Embryonic facial prominence (tissue), 1 donor: ENCODE results near the gene GSG1L.
"Not testable (repeated sequence)": the region's sequence is repeated elsewhere in the genome, so short reads cannot be mapped to it uniquely, and the experiment has no call there.

Source experiments
- DNase-seq: peaks from one replicate; pipeline ENCODE4 v3.0.0-alpha.2; 2016; ENCODE audit errors: extremely low spot score

GSG1L gene

GRCh38 chr16:27950206-27950887 is 113.2 kb downstream of the GSG1L start:
- DNase-seq, result no peak

GRCh38 chr16:27947696-27948095 is 115.8 kb downstream of the GSG1L start:
- DNase-seq, result no peak

GRCh38 chr16:27945233-27945973 is 118.1 kb downstream of the GSG1L start:
- no peak for DNase-seq

- no peak for DNase-seq
These were observed 119.7 kb downstream of the GSG1L start for GRCh38 chr16:27943766-27944165.

- not testable (repeated sequence) for DNase-seq
These were observed 121.4 kb downstream of the GSG1L start for GRCh38 chr16:27942071-27942470.

- no peak for DNase-seq
These were observed 128.4 kb downstream of the GSG1L start for GRCh38 chr16:27935076-27935475.

- DNase-seq, result no peak
These were observed 130.9 kb downstream of the GSG1L start for GRCh38 chr16:27932542-27933135.

- DNase-seq, result no peak
These were observed 133.7 kb downstream of the GSG1L start for GRCh38 chr16:27929818-27930217.

GRCh38 chr16:27928542-27928941 is 135.0 kb downstream of the GSG1L start:
- DNase-seq, result no peak

GRCh38 chr16:27927266-27927901 is 136.1 kb downstream of the GSG1L start:
- DNase-seq, result no peak

GRCh38 chr16:27925612-27926011 is 137.9 kb downstream of the GSG1L start:
- no peak for DNase-seq

- no peak for DNase-seq
These were observed 138.9 kb downstream of the GSG1L start for GRCh38 chr16:27924411-27925118.

GRCh38 chr16:27923751-27924150 is 139.8 kb downstream of the GSG1L start:
- no peak for DNase-seq

- no peak for DNase-seq
These were observed 141.1 kb downstream of the GSG1L start for GRCh38 chr16:27922433-27922832.

- no peak for DNase-seq
These were observed 142.4 kb downstream of the GSG1L start for GRCh38 chr16:27921134-27921533.

GRCh38 chr16:27920391-27920891 is 143.1 kb downstream of the GSG1L start:
- DNase-seq, result no peak

GRCh38 chr16:27918755-27919154 is 144.8 kb downstream of the GSG1L start:
- no peak for DNase-seq

- DNase-seq, result no peak
These were observed 145.6 kb downstream of the GSG1L start for GRCh38 chr16:27917949-27918348.

GRCh38 chr16:27911486-27911885 is 152.0 kb downstream of the GSG1L start:
- DNase-seq, result no peak

- no peak for DNase-seq
These were observed 156.0 kb downstream of the GSG1L start for GRCh38 chr16:27907457-27907972.

- no peak for DNase-seq
These were observed 156.6 kb downstream of the GSG1L start for GRCh38 chr16:27906883-27907282.
